Activated CD4-positive, alpha-beta memory T cell treated with anti-CD3 and anti-CD28 coated beads, Interleukin-2, amount 10 ng/mL, durations not matched to agents 7 days and 5 days (primary cell): ENCODE results near the gene SKI. TPM values are rescaled to one million over a fixed set of nuclear protein-coding genes. Genes with fewer than 3 reads are reported as not detected.

Source experiments
- CTCF ChIA-PET: fragments of 350-600 bp; sonication (Branson Sonifier 250); formaldehyde crosslinking; loops from one replicate; lab custom pipeline; 2021; ENCODE audit warnings: antibody characterized with exemption, inconsistent platforms; lab: Charles Lee
- POLR2A ChIA-PET: fragments of 350-600 bp; sonication (Branson Sonifier 250); formaldehyde crosslinking; loops from one replicate; lab custom pipeline; 2021; ENCODE audit warnings: antibody characterized with exemption; lab: Charles Lee
- DNase-seq: peaks from one replicate; pipeline ENCODE4 v3.0.0-alpha.2; 2020
- H3K27ac Mint-ChIP-seq: one replicate; pipeline ENCODE4 v1.8.0; 2021; ENCODE audit warnings: mild to moderate bottlenecking, mixed read lengths
- H3K27me3 Mint-ChIP-seq: one replicate; pipeline ENCODE4 v1.8.0; 2021; ENCODE audit warnings: mixed read lengths
- H3K36me3 Mint-ChIP-seq: one replicate; pipeline ENCODE4 v1.8.0; 2021; ENCODE audit warnings: low read depth, mixed read lengths
- H3K4me1 Mint-ChIP-seq: one replicate; pipeline ENCODE4 v1.8.0; 2021; ENCODE audit warnings: mixed read lengths
- H3K4me3 Mint-ChIP-seq: one replicate; pipeline ENCODE4 v1.8.0; 2021; ENCODE audit warnings: mild to moderate bottlenecking, mixed read lengths
- H3K9me3 Mint-ChIP-seq: one replicate; pipeline ENCODE4 v1.8.0; 2021; ENCODE audit warnings: mixed read lengths
- total RNA-seq, 2 experiments: library from RNA; stranded (reverse); gene quantifications; one replicate each; pipeline ENCODE4 v1.2.3, GENCODE V29; 2021

The SKI gene
- total RNA-seq, 2 experiments from 2014 or later, result 58.0 to 61.5 TPM

- H3K27me3 Mint-ChIP-seq, result no peaks in the 10 kb centered on the region
- H3K36me3 Mint-ChIP-seq, result peaks cover 57% of the 10 kb centered on the region
- no peak overlapping the region for H3K4me3 Mint-ChIP-seq
- ChIA-PET CTCF (no interaction called here), POLR2A (no interaction called here)
- DNase-seq, result no peak
- no peak overlapping the region for H3K27ac Mint-ChIP-seq
- H3K4me1 Mint-ChIP-seq, result peaks cover 38% of the 10 kb centered on the region
- peaks cover 15% of the 10 kb centered on the region for H3K9me3 Mint-ChIP-seq
Observed at GRCh38 chr1:2248854-2249558, 20.9 kb downstream of the SKI start.

- H3K4me3 Mint-ChIP-seq, result no peak overlapping the region
- ChIA-PET CTCF (no interaction called here), POLR2A (no interaction called here)
- H3K36me3 Mint-ChIP-seq, result peaks cover 56% of the 10 kb centered on the region
- H3K4me1 Mint-ChIP-seq, result peaks cover 35% of the 10 kb centered on the region
- H3K27me3 Mint-ChIP-seq, result no peaks in the 10 kb centered on the region
- no peak overlapping the region for H3K27ac Mint-ChIP-seq
- DNase-seq, result no peak
- peaks cover 15% of the 10 kb centered on the region for H3K9me3 Mint-ChIP-seq
Observed at GRCh38 chr1:2249559-2249906, 21.4 kb downstream of the SKI start.

- CTCF ChIA-PET, result no interaction called here
- H3K4me1 Mint-ChIP-seq, result peaks cover 31% of the 10 kb centered on the region
- H3K4me3 Mint-ChIP-seq, result no peak overlapping the region
- DNase-seq, result no peak
- H3K27ac Mint-ChIP-seq, result no peak overlapping the region
- POLR2A ChIA-PET, result no interaction called here
- no peaks in the 10 kb centered on the region for H3K27me3 Mint-ChIP-seq
- peaks cover 53% of the 10 kb centered on the region for H3K36me3 Mint-ChIP-seq
- peaks cover 15% of the 10 kb centered on the region for H3K9me3 Mint-ChIP-seq
Observed at GRCh38 chr1:2250721-2251281, 22.7 kb downstream of the SKI start.

- ChIA-PET POLR2A (no interaction called here), CTCF (no interaction called here)
- DNase-seq, result no peak
- peaks cover 15% of the 10 kb centered on the region for H3K9me3 Mint-ChIP-seq
- H3K4me1 Mint-ChIP-seq, result peaks cover 26% of the 10 kb centered on the region
- H3K36me3 Mint-ChIP-seq, result peaks cover 50% of the 10 kb centered on the region
- no peaks in the 10 kb centered on the region for H3K27me3 Mint-ChIP-seq
- H3K27ac Mint-ChIP-seq, result no peak overlapping the region
- H3K4me3 Mint-ChIP-seq, result no peak overlapping the region
Observed at GRCh38 chr1:2251363-2251762, 23.2 kb downstream of the SKI start.

GRCh38 chr1:2251786-2252185, 23.7 kb downstream of the SKI start:
- CTCF ChIA-PET, result no interaction called here
- Mint-ChIP-seq H3K27ac (no peak overlapping the region), H3K4me3 (no peak overlapping the region), H3K27me3 (no peaks in the 10 kb centered on the region), H3K9me3 (peaks cover 15% of the 10 kb centered on the region), H3K4me1 (peaks cover 22% of the 10 kb centered on the region), H3K36me3 (peaks cover 48% of the 10 kb centered on the region)
- POLR2A ChIA-PET, result no interaction called here
- DNase-seq, result no peak

GRCh38 chr1:2252423-2252822, 24.3 kb downstream of the SKI start:
- CTCF ChIA-PET, result no interaction called here
- no peaks in the 10 kb centered on the region for H3K27me3 Mint-ChIP-seq
- H3K4me3 Mint-ChIP-seq, result no peak overlapping the region
- H3K36me3 Mint-ChIP-seq, result peaks cover 48% of the 10 kb centered on the region
- peaks cover 22% of the 10 kb centered on the region for H3K4me1 Mint-ChIP-seq
- peak overlapping the region; percentile 54 for H3K27ac Mint-ChIP-seq
- no peak for DNase-seq
- POLR2A ChIA-PET, result no interaction called here
- peaks cover 19% of the 10 kb centered on the region for H3K9me3 Mint-ChIP-seq

- peaks cover 26% of the 10 kb centered on the region for H3K4me1 Mint-ChIP-seq
- CTCF ChIA-PET, result no interaction called here
- DNase-seq, result no peak
- H3K27ac Mint-ChIP-seq, result peak overlapping the region; percentile 58
- no peaks in the 10 kb centered on the region for H3K27me3 Mint-ChIP-seq
- peaks cover 23% of the 10 kb centered on the region for H3K9me3 Mint-ChIP-seq
- H3K4me3 Mint-ChIP-seq, result no peak overlapping the region
- H3K36me3 Mint-ChIP-seq, result peaks cover 53% of the 10 kb centered on the region
- POLR2A ChIA-PET, result no interaction called here
Observed at GRCh38 chr1:2253036-2253796, 25.1 kb downstream of the SKI start.

- Mint-ChIP-seq H3K27ac (peak overlapping the region; percentile 58), H3K4me3 (no peak overlapping the region), H3K9me3 (peaks cover 24% of the 10 kb centered on the region), H3K4me1 (peaks cover 27% of the 10 kb centered on the region), H3K36me3 (peaks cover 52% of the 10 kb centered on the region), H3K27me3 (no peaks in the 10 kb centered on the region)
- ChIA-PET POLR2A (interaction anchor here (2.9 kb wide), 1 partner anchor 20 kb away, joined by 48 read pairs; no protein-coding TSS in a partner anchor), CTCF (no interaction called here)
- DNase-seq, result no peak
Observed at GRCh38 chr1:2253797-2254480, 25.8 kb downstream of the SKI start.

- H3K27ac Mint-ChIP-seq, result no peak overlapping the region
- H3K4me3 Mint-ChIP-seq, result no peak overlapping the region
- H3K36me3 Mint-ChIP-seq, result peaks cover 53% of the 10 kb centered on the region
- CTCF ChIA-PET, result interaction anchor here (0.9 to 1.7 kb wide), 6 partner anchors 20 to 106 kb away, joined by 3 to 7 read pairs (median 4); partner anchors contain the start of gene FAAP20
- DNase-seq, result no peak
- peaks cover 38% of the 10 kb centered on the region for H3K4me1 Mint-ChIP-seq
- POLR2A ChIA-PET, result interaction anchor here (1.0 to 3.0 kb wide), 16 partner anchors 14 to 271 kb away, joined by 3 to 48 read pairs (median 8); partner anchors contain the start of genes FAAP20 and PANK4
- peaks cover 24% of the 10 kb centered on the region for H3K9me3 Mint-ChIP-seq
- no peaks in the 10 kb centered on the region for H3K27me3 Mint-ChIP-seq
Observed at GRCh38 chr1:2255047-2255419, 26.9 kb downstream of the SKI start.

- POLR2A ChIA-PET, result interaction anchor here (0.6 to 3.0 kb wide), 21 partner anchors 10 to 270 kb away, joined by 3 to 48 read pairs (median 4); partner anchors contain the start of genes FAAP20 and PANK4
- H3K36me3 Mint-ChIP-seq, result peaks cover 53% of the 10 kb centered on the region
- no peak overlapping the region for H3K4me3 Mint-ChIP-seq
- peaks cover 42% of the 10 kb centered on the region for H3K4me1 Mint-ChIP-seq
- no peak overlapping the region for H3K27ac Mint-ChIP-seq
- peaks cover 27% of the 10 kb centered on the region for H3K9me3 Mint-ChIP-seq
- CTCF ChIA-PET, result interaction anchor here (0.9 to 1.7 kb wide), 9 partner anchors 21 to 126 kb away, joined by 3 to 7 read pairs (median 4); partner anchors contain the start of gene FAAP20
- DNase-seq, result peak; percentile 83
- no peaks in the 10 kb centered on the region for H3K27me3 Mint-ChIP-seq
Observed at GRCh38 chr1:2255420-2256369, 27.6 kb downstream of the SKI start.

- Mint-ChIP-seq H3K4me1 (peaks cover 46% of the 10 kb centered on the region), H3K27ac (no peak overlapping the region), H3K9me3 (peaks cover 21% of the 10 kb centered on the region), H3K27me3 (no peaks in the 10 kb centered on the region), H3K4me3 (peak overlapping the region; percentile 24), H3K36me3 (peaks cover 50% of the 10 kb centered on the region)
- CTCF ChIA-PET, result interaction anchor here (1.0 to 1.7 kb wide), 5 partner anchors 22 to 125 kb away, joined by 4 to 7 read pairs (median 4); no protein-coding TSS in a partner anchor
- POLR2A ChIA-PET, result interaction anchor here (0.7 to 3.0 kb wide), 11 partner anchors 9 to 62 kb away, joined by 3 to 48 read pairs (median 11); partner anchors contain the start of gene FAAP20
- DNase-seq, result peak; percentile 18
Observed at GRCh38 chr1:2256435-2257244, 28.5 kb downstream of the SKI start.
